Measurements from ENCODE around the gene TVP23B.
A peak's percentile ranks its signal among the peaks of the same experiment; 100 is the strongest.
"Not testable (repeated sequence)": the region's sequence is repeated elsewhere in the genome, so short reads cannot be mapped to it uniquely, and the experiment has no call there.

The TVP23B gene

GRCh38 chr17:18780991-18781718, at the start of gene TVP23B:
TSS of gene TVP23B (plus strand) at chr17:18781183. CDS start at chr17:18781294, 111 bp downstream.
- DNase-seq, result peak; percentile 96

- DNase-seq, result not testable (repeated sequence)
Observed at GRCh38 chr17:18732438-18732837, 48.5 kb upstream of the TVP23B start.

GRCh38 chr17:18733350-18733749, 47.6 kb upstream of the TVP23B start:
- not testable (repeated sequence) for DNase-seq

- not testable (repeated sequence) for DNase-seq
Observed at GRCh38 chr17:18739616-18740391, 41.2 kb upstream of the TVP23B start.

GRCh38 chr17:18741228-18741627, 39.8 kb upstream of the TVP23B start:
- DNase-seq, result not testable (repeated sequence)

- DNase-seq, result not testable (repeated sequence)
Observed at GRCh38 chr17:18743699-18744421, 37.1 kb upstream of the TVP23B start, which contains the start of gene FBXW10. TSS of gene FBXW10 (plus strand) at chr17:18744054. CDS start at chr17:18744245, 191 bp downstream.

GRCh38 chr17:18744726-18745125, 36.3 kb upstream of the TVP23B start:
- DNase-seq, result not testable (repeated sequence)

- DNase-seq, result not testable (repeated sequence)
Observed at GRCh38 chr17:18746551-18746950, 34.4 kb upstream of the TVP23B start.

GRCh38 chr17:18747501-18747900, 33.5 kb upstream of the TVP23B start:
- DNase-seq, result not testable (repeated sequence)

GRCh38 chr17:18750242-18750641, 30.7 kb upstream of the TVP23B start:
- not testable (repeated sequence) for DNase-seq

GRCh38 chr17:18753829-18754409, 27.1 kb upstream of the TVP23B start:
- not testable (repeated sequence) for DNase-seq

- not testable (repeated sequence) for DNase-seq
Observed at GRCh38 chr17:18755969-18756368, 25.0 kb upstream of the TVP23B start.

- DNase-seq, result not testable (repeated sequence)
Observed at GRCh38 chr17:18757368-18758044, 23.5 kb upstream of the TVP23B start.

- not testable (repeated sequence) for DNase-seq
Observed at GRCh38 chr17:18758344-18758743, 22.6 kb upstream of the TVP23B start.

- not testable (repeated sequence) for DNase-seq
Observed at GRCh38 chr17:18760221-18760620, 20.8 kb upstream of the TVP23B start.

GRCh38 chr17:18770572-18770971, 10.4 kb upstream of the TVP23B start:
- DNase-seq, result not testable (repeated sequence)

GRCh38 chr17:18771066-18771465, 9.9 kb upstream of the TVP23B start:
- DNase-seq, result not testable (repeated sequence)

GRCh38 chr17:18772471-18772870, 8.5 kb upstream of the TVP23B start:
- DNase-seq, result no peak

GRCh38 chr17:18781805-18782204, 822 bp downstream of the TVP23B start:
- peak; percentile 19 for DNase-seq

- DNase-seq, result not testable (repeated sequence)
Observed at GRCh38 chr17:18785933-18786332, 5.0 kb downstream of the TVP23B start.

GRCh38 chr17:18786890-18787289, 5.9 kb downstream of the TVP23B start:
- DNase-seq, result not testable (repeated sequence)

- DNase-seq, result peak; percentile 40
Observed at GRCh38 chr17:18791402-18791801, 10.4 kb downstream of the TVP23B start.
